ENCODE measurements around the gene TCF7. TPM values are rescaled to one million over a fixed set of nuclear protein-coding genes. Genes with fewer than 3 reads are reported as not detected.

Gene TCF7
- total RNA-seq, 2 experiments from 2014 or later: 0.97 to 1.1 TPM

- ChIA-PET CTCF (ENCODE audit: unreplicated experiment) (no interaction called here), POLR2A (interaction anchor here (0.6 kb wide), 1 partner anchor 17 kb away, joined by 3 read pairs; no protein-coding TSS in a partner anchor)
- H3K4me2 ChIP-seq (ENCODE audit: low read length): peak overlapping the region; percentile 99
- H3K27ac ChIP-seq (ENCODE audit: low read depth, low read length, poor library complexity, severe bottlenecking): no peak overlapping the region
- no peaks in the 10 kb centered on the region for H3K9me3 ChIP-seq (ENCODE audit: low read length)
- DNase-seq (ENCODE audit: low spot score): peak; percentile 20
- H3K4me3 ChIP-seq (ENCODE audit: low read depth, low read length, poor library complexity, severe bottlenecking): peak overlapping the region; percentile 71
- H3K4me1 ChIP-seq (ENCODE audit: insufficient read depth, low read length, poor library complexity, severe bottlenecking): peaks cover 13% of the 10 kb centered on the region
- BruUV-seq (replicated peaks): no TSS peak
- TF ChIP-seq EZH2phosphoT487 (IDR thresholded peaks at IDR 0.05; ENCODE audit: borderline replicate concordance, low read depth, low read length) (no peak), CTCF (conservative IDR thresholded peaks at IDR 0.05; ENCODE audit: low read length) (no peak)
- H3K79me2 ChIP-seq (ENCODE audit: insufficient read depth, low read depth, low read length): no peaks in the 10 kb centered on the region
- H3K36me3 ChIP-seq (ENCODE audit: insufficient read depth, low read length): no peaks in the 10 kb centered on the region
- no peak overlapping the region for H2AFZ ChIP-seq (ENCODE audit: low read length)
- intact Hi-C loops (cut with micrococcal nuclease; ENCODE audit: unreplicated experiment): no loop called here
- H3K9me2 ChIP-seq (ENCODE audit: insufficient read depth, low read length): no peaks in the 10 kb centered on the region
- no peaks in the 10 kb centered on the region for H4K20me1 ChIP-seq (ENCODE audit: insufficient read depth, low read length)
Measured at GRCh38 chr5:134114886-134115805, 665 bp downstream of the TCF7 start.

GRCh38 chr5:134115806-134116175 is 1.3 kb downstream of the TCF7 start:
- CTCF ChIA-PET (ENCODE audit: unreplicated experiment): no interaction called here
- Histone ChIP-seq H3K36me3 (ENCODE audit: insufficient read depth, low read length) (no peaks in the 10 kb centered on the region), H3K4me3 (ENCODE audit: low read depth, low read length, poor library complexity, severe bottlenecking) (no peak overlapping the region)

More at GRCh38 chr5:134115806-134116175, 1.3 kb downstream of the TCF7 start:
- TF ChIP-seq CTCF (conservative IDR thresholded peaks at IDR 0.05; ENCODE audit: low read length) (no peak), EZH2phosphoT487 (IDR thresholded peaks at IDR 0.05; ENCODE audit: borderline replicate concordance, low read depth, low read length) (no peak)
- Histone ChIP-seq H2AFZ (ENCODE audit: low read length) (no peak overlapping the region), H4K20me1 (ENCODE audit: insufficient read depth, low read length) (no peaks in the 10 kb centered on the region), H3K4me1 (ENCODE audit: insufficient read depth, low read length, poor library complexity, severe bottlenecking) (peaks cover 13% of the 10 kb centered on the region), H3K27ac (ENCODE audit: low read depth, low read length, poor library complexity, severe bottlenecking) (no peak overlapping the region), H3K79me2 (ENCODE audit: insufficient read depth, low read depth, low read length) (no peaks in the 10 kb centered on the region), H3K9me2 (ENCODE audit: insufficient read depth, low read length) (no peaks in the 10 kb centered on the region), H3K9me3 (ENCODE audit: low read length) (no peaks in the 10 kb centered on the region), H3K4me2 (ENCODE audit: low read length) (no peak overlapping the region; the same call in 1 of the 2 replicates)
- BruUV-seq (replicated peaks): no TSS peak
- POLR2A ChIA-PET: no interaction called here
- intact Hi-C loops (cut with micrococcal nuclease; ENCODE audit: unreplicated experiment): no loop called here
- DNase-seq (ENCODE audit: low spot score): no peak

Data from OCI-LY7 (cell line).